Measurements from ENCODE around the gene ZNF680. TPM values are rescaled to one million over a fixed set of nuclear protein-coding genes. Genes with fewer than 3 reads are reported as not detected.
"Not testable (repeated sequence)": the region's sequence is repeated elsewhere in the genome, so short reads cannot be mapped to it uniquely, and the experiment has no call there.

ZNF680 gene
- total RNA-seq, 2 experiments from 2014 or later: 12.9 to 13.1 TPM

DNA sequence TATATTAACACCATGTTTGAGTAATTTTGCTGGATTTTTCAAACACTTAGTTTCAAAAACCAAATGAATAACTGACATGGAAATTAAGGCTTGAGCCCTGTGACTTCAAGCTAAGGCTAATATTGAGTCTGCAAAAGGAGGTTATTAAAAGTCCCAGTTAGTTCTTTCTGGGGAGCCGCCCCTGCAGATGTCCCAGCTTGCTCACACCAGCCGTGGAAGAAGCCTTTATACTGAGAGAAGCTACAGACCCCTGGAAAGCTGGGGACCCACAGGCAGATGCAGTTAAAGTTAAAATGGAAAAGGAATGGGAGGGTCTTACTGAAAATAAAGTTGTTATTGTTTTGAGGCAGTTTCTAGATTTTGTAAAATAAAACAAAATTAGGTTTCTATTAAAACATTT, 18.5 kb upstream of the ZNF680 start:
- no peaks in the 10 kb centered on the region for H3K4me1 Mint-ChIP-seq (ENCODE audit: low read depth)
- no peaks in the 10 kb centered on the region for H3K27me3 Mint-ChIP-seq (ENCODE audit: low read depth)
- ATAC-seq: no peak
- ChIA-PET POLR2A (no interaction called here), CTCF (no interaction called here)
- no peak for DNase-seq
- H3K36me3 Mint-ChIP-seq (ENCODE audit: low read depth): no peaks in the 10 kb centered on the region
- peaks cover 21% of the 10 kb centered on the region for H3K9me3 Mint-ChIP-seq (ENCODE audit: insufficient read depth)
- no peak overlapping the region for H3K27ac Mint-ChIP-seq
- H3K4me3 Mint-ChIP-seq: no peak overlapping the region

DNA sequence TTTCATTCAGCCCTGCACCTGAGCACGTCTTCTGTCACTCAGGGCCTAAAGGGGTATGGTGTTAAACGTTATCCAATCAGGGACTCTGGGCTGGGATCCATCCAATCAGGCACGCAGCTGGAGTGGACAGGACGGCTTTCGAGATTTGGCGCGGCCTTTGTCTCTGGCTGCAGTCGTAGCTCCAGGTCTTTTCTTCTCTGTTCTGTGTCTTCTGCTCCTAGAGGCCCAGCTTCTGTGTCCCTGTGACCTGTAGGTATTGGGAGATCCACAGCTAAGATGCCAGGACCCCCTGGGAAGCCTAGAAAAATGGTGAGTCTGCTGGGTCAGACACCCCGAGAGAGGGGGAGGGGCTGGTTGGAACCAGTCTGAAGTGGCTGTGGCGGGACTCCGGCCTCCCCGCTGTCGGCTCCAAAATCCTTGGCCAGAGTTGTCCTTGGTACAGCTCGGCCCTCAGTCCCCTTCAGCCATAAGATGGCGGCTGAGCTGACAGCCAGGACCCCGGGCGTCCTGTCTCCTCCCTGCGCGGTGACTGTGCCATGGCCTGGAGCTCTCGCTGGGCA, 11.7 kb upstream of the ZNF680 start:
- Mint-ChIP-seq H3K4me1 (ENCODE audit: low read depth) (peaks cover 5% of the 10 kb centered on the region), H3K27me3 (ENCODE audit: low read depth) (peaks cover 7% of the 10 kb centered on the region), H3K4me3 (no peak overlapping the region), H3K36me3 (ENCODE audit: low read depth) (peaks cover 5% of the 10 kb centered on the region), H3K27ac (no peak overlapping the region), H3K9me3 (ENCODE audit: insufficient read depth) (peaks cover 9% of the 10 kb centered on the region)
- ATAC-seq (no peak), DNase-seq (no peak)
- ChIA-PET CTCF (no interaction called here), POLR2A (interaction anchor here (1.3 kb wide), 1 partner anchor 11 kb away, joined by 6 read pairs; the partner anchor contains the start of gene ZNF680)

- DNase-seq; H3K27ac Mint-ChIP-seq; POLR2A ChIA-PET; H3K36me3 Mint-ChIP-seq (ENCODE audit: low read depth); ATAC-seq; CTCF ChIA-PET; H3K27me3 Mint-ChIP-seq (ENCODE audit: low read depth): not testable (repeated sequence)
- Mint-ChIP-seq H3K4me3 (peak overlapping the region; percentile 59), H3K4me1 (ENCODE audit: low read depth) (peaks cover 11% of the 10 kb centered on the region), H3K9me3 (ENCODE audit: insufficient read depth) (peaks cover 12% of the 10 kb centered on the region)
These were observed 7.4 kb upstream of the ZNF680 start for GRCh38 chr7:64570284-64570605.

DNA sequence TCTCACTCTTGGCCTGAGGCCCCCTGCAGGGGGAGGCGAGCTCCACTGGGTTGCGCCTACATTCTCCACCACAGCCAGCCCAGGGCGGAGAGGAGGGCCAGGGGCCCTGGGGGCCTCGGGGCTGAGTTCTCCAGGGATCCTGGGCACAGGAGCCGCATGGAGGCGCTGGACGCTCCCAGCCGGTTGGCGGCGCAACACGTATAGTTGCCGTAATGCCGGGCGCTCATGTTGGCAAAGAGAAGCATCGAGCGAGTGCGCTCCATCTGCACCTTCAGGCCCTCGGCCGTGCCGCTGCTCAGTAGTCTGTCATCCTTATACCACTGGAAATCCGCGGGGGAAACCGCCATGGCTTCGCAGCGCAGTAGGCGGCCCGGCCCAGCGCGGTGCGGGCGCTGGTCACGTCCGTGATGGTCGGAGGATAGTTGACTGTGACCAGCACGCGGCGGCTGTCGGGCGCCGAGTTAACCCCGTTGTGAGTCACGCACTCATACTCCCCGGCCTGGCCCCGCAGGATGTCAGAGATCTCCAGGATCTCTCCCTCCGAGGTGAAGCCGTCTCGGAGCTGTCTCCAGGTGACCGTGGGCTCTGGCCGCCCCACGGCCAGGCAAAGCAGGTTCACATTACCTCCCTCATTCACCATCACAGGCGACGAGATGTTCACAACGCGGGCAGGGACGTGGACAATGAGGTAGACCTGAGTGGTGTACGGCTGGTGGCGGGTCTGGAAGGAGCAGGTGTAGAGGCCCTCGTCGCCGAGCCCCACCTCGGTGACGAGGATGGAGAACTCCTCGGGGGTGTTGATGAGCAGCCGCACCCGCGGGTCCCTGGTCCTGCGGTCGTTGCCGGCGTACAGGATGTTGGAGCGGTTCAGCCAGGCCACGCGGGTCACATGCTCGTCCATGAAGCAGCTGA, 6.8 kb upstream of the ZNF680 start:
- H3K27me3 Mint-ChIP-seq (ENCODE audit: low read depth); CTCF ChIA-PET; POLR2A ChIA-PET; H3K36me3 Mint-ChIP-seq (ENCODE audit: low read depth): not testable (repeated sequence)
- peak overlapping the region; percentile 50 for H3K27ac Mint-ChIP-seq
- peak; percentile 74 for ATAC-seq
- H3K9me3 Mint-ChIP-seq (ENCODE audit: insufficient read depth): peaks cover 12% of the 10 kb centered on the region
- peak; percentile 46 for DNase-seq
- H3K4me1 Mint-ChIP-seq (ENCODE audit: low read depth): peaks cover 11% of the 10 kb centered on the region
- peak overlapping the region; percentile 59 for H3K4me3 Mint-ChIP-seq

DNA sequence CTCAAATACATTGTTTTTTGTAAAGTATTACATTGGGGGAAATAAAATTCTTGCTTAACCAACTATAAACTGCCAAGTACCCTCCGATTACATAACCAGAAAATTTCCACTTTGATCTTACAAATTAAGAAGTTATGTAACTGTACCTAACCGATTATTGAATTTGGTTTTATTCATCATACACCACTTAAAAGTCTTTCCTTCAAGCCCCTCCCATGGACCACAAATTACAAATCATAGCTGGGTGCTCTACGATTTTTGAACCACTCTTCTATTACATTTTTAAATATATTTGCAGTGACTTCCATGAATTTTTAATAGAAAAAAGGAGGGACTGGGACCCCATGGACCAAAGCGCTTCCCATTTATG, 630 bp downstream of the ZNF680 start:
- Mint-ChIP-seq H3K27ac (peak overlapping the region; percentile 100), H3K36me3 (ENCODE audit: low read depth) (peaks cover 51% of the 10 kb centered on the region), H3K4me1 (ENCODE audit: low read depth) (peaks cover 24% of the 10 kb centered on the region), H3K9me3 (ENCODE audit: insufficient read depth) (peaks cover 25% of the 10 kb centered on the region), H3K27me3 (ENCODE audit: low read depth) (no peaks in the 10 kb centered on the region), H3K4me3 (peak overlapping the region; percentile 100)
- ATAC-seq (no peak), DNase-seq (no peak)
- POLR2A ChIA-PET: interaction anchor here (0.6 to 2.5 kb wide), 8 partner anchors 104 to 811 kb away, joined by 3 to 27 read pairs (median 5); partner anchors contain the start of genes ERV3-1, ZNF107, ZNF273 and ZNF736
- CTCF ChIA-PET: interaction anchor here (0.9 kb wide), 1 partner anchor 241 kb away, joined by 3 read pairs; no protein-coding TSS in a partner anchor

GRCh38 chr7:64559206-64559605, 3.7 kb downstream of the ZNF680 start:
- H3K4me3 Mint-ChIP-seq: no peak overlapping the region
- DNase-seq (no peak), ATAC-seq (no peak)
- ChIA-PET POLR2A (no interaction called here), CTCF (no interaction called here)
- no peaks in the 10 kb centered on the region for H3K27me3 Mint-ChIP-seq (ENCODE audit: low read depth)
- peaks cover 32% of the 10 kb centered on the region for H3K9me3 Mint-ChIP-seq (ENCODE audit: insufficient read depth)
- H3K27ac Mint-ChIP-seq: no peak overlapping the region
- H3K36me3 Mint-ChIP-seq (ENCODE audit: low read depth): peaks cover 73% of the 10 kb centered on the region
- H3K4me1 Mint-ChIP-seq (ENCODE audit: low read depth): peaks cover 23% of the 10 kb centered on the region

GRCh38 chr7:64558781-64559180, 4.1 kb downstream of the ZNF680 start:
- DNase-seq (no peak), ATAC-seq (no peak)
- Mint-ChIP-seq H3K36me3 (ENCODE audit: low read depth) (peaks cover 69% of the 10 kb centered on the region), H3K4me1 (ENCODE audit: low read depth) (peaks cover 19% of the 10 kb centered on the region), H3K4me3 (no peak overlapping the region), H3K27ac (no peak overlapping the region), H3K27me3 (ENCODE audit: low read depth) (no peaks in the 10 kb centered on the region), H3K9me3 (ENCODE audit: insufficient read depth) (peaks cover 32% of the 10 kb centered on the region)
- POLR2A ChIA-PET: no interaction called here
- CTCF ChIA-PET: no interaction called here

- peaks cover 71% of the 10 kb centered on the region for H3K36me3 Mint-ChIP-seq (ENCODE audit: low read depth)
- CTCF ChIA-PET: no interaction called here
- ATAC-seq (no peak), DNase-seq (no peak)
- POLR2A ChIA-PET: no interaction called here
- no peak overlapping the region for H3K4me3 Mint-ChIP-seq
- H3K9me3 Mint-ChIP-seq (ENCODE audit: insufficient read depth): peaks cover 32% of the 10 kb centered on the region
- no peak overlapping the region for H3K27ac Mint-ChIP-seq
- H3K4me1 Mint-ChIP-seq (ENCODE audit: low read depth): peaks cover 16% of the 10 kb centered on the region
- H3K27me3 Mint-ChIP-seq (ENCODE audit: low read depth): no peaks in the 10 kb centered on the region
These were observed 4.6 kb downstream of the ZNF680 start for GRCh38 chr7:64558323-64558705.

- ATAC-seq: no peak
- H3K27me3 Mint-ChIP-seq (ENCODE audit: low read depth): no peaks in the 10 kb centered on the region
- no peak for DNase-seq
- ChIA-PET POLR2A (no interaction called here), CTCF (interaction anchor here (0.7 kb wide), 1 partner anchor 44 kb away, joined by 4 read pairs; no protein-coding TSS in a partner anchor)
- H3K9me3 Mint-ChIP-seq (ENCODE audit: insufficient read depth): peaks cover 32% of the 10 kb centered on the region
- H3K36me3 Mint-ChIP-seq (ENCODE audit: low read depth): peaks cover 71% of the 10 kb centered on the region
- no peak overlapping the region for H3K4me3 Mint-ChIP-seq
- H3K27ac Mint-ChIP-seq: no peak overlapping the region
- peaks cover 12% of the 10 kb centered on the region for H3K4me1 Mint-ChIP-seq (ENCODE audit: low read depth)
These were observed 5.1 kb downstream of the ZNF680 start for GRCh38 chr7:64557601-64558322.

DNA sequence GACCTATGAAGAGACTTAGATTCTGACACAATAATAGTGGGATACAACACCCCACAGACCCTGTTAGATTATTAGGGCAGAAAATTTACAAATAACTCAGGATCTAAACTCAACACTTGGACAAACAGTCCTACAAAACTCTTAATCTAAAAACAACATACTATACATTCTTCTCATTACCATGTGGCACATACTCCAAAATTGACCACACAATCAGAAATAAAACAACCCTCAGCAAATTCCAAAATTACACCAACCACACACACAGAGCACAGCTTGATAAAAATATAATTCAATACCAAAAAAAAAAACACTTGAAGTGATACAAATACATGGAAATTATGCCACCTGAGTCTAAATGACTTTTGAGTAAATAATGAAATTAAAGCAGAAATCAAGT, 7.8 kb downstream of the ZNF680 start:
- ChIA-PET POLR2A (no interaction called here), CTCF (no interaction called here)
- no peak for ATAC-seq
- H3K27me3 Mint-ChIP-seq (ENCODE audit: low read depth): no peaks in the 10 kb centered on the region
- H3K4me1 Mint-ChIP-seq (ENCODE audit: low read depth): peaks cover 4% of the 10 kb centered on the region
- peaks cover 23% of the 10 kb centered on the region for H3K9me3 Mint-ChIP-seq (ENCODE audit: insufficient read depth)
- no peak overlapping the region for H3K27ac Mint-ChIP-seq
- no peak for DNase-seq
- H3K36me3 Mint-ChIP-seq (ENCODE audit: low read depth): peaks cover 74% of the 10 kb centered on the region
- no peak overlapping the region for H3K4me3 Mint-ChIP-seq

GRCh38 chr7:64554188-64554587, 8.7 kb downstream of the ZNF680 start:
- DNase-seq; H3K27me3 Mint-ChIP-seq (ENCODE audit: low read depth); POLR2A ChIA-PET; ATAC-seq; H3K4me3 Mint-ChIP-seq; CTCF ChIA-PET; H3K27ac Mint-ChIP-seq; H3K4me1 Mint-ChIP-seq (ENCODE audit: low read depth): not testable (repeated sequence)
- H3K36me3 Mint-ChIP-seq (ENCODE audit: low read depth): peaks cover 77% of the 10 kb centered on the region
- H3K9me3 Mint-ChIP-seq (ENCODE audit: insufficient read depth): peaks cover 26% of the 10 kb centered on the region
